ENCODE results near the gene LNPEP. TPM values are rescaled to one million over a fixed set of nuclear protein-coding genes. Genes with fewer than 3 reads are reported as not detected.
A peak's percentile ranks its signal among the peaks of the same experiment; 100 is the strongest.

Gene LNPEP
- total RNA-seq, 1 donor from 2014 or later: 36.3 TPM

DNA sequence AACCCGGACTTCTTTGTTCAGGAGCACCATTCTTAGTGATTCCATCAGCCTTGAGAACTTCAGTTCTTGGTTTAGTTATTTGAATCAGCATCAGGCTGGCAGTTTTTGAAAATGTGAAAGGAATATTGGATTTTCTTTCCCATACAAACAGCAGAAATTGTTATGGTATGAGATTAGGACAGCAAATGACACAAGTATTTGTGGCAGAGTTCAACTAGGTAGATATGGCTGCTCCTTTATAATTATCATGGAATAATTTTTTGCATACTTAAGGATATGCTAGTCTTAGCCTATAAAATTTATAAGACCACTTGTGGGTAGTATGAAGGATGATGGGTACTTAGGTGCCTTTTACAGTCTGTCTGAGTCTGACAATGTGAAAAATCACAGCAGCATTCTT, 34.0 kb upstream of the LNPEP start:
- Histone ChIP-seq H3K4me1 (ENCODE audit: insufficient read depth, low read length) (no peaks in the 10 kb centered on the region), H3K36me3 (ENCODE audit: insufficient read depth, low read length) (peaks cover 3% of the 10 kb centered on the region), H2AFZ (ENCODE audit: low read depth, low read length) (no peak overlapping the region), H3K4me3 (ENCODE audit: insufficient read depth, low read depth, low read length) (no peak overlapping the region), H3K27me3 (ENCODE audit: insufficient read depth, low read length) (no peaks in the 10 kb centered on the region), H3K4me2 (ENCODE audit: low read length) (no peak overlapping the region), H3K79me2 (ENCODE audit: insufficient read depth, low read length) (no peaks in the 10 kb centered on the region), H3K9me3 (ENCODE audit: insufficient read depth, low read depth, low read length) (no peaks in the 10 kb centered on the region), H4K20me1 (ENCODE audit: insufficient read depth, low read length) (no peaks in the 10 kb centered on the region), H3K27ac (ENCODE audit: low read depth, low read length) (no peak overlapping the region), H3K9ac (ENCODE audit: low read length) (no peak overlapping the region)
- Mint-ChIP-seq H3K4me1 (ENCODE audit: low read depth, unreplicated experiment) (peaks cover 2% of the 10 kb centered on the region), H3K4me3 (ENCODE audit: unreplicated experiment) (no peak overlapping the region), H3K9me3 (ENCODE audit: unreplicated experiment) (no peaks in the 10 kb centered on the region), H3K36me3 (ENCODE audit: low read depth, unreplicated experiment) (peaks cover 6% of the 10 kb centered on the region), H3K27me3 (ENCODE audit: low read depth, unreplicated experiment) (no peaks in the 10 kb centered on the region), H3K27ac (ENCODE audit: unreplicated experiment) (no peak overlapping the region)
- no peak for DNase-seq (ENCODE audit: low read depth)
- FAIRE-seq: peak; percentile 5
- no peak for TF ChIP-seq EZH2 (IDR thresholded peaks at IDR 0.05; ENCODE audit: insufficient read depth, low read length)
- TF ChIP-seq, protein P1, sequence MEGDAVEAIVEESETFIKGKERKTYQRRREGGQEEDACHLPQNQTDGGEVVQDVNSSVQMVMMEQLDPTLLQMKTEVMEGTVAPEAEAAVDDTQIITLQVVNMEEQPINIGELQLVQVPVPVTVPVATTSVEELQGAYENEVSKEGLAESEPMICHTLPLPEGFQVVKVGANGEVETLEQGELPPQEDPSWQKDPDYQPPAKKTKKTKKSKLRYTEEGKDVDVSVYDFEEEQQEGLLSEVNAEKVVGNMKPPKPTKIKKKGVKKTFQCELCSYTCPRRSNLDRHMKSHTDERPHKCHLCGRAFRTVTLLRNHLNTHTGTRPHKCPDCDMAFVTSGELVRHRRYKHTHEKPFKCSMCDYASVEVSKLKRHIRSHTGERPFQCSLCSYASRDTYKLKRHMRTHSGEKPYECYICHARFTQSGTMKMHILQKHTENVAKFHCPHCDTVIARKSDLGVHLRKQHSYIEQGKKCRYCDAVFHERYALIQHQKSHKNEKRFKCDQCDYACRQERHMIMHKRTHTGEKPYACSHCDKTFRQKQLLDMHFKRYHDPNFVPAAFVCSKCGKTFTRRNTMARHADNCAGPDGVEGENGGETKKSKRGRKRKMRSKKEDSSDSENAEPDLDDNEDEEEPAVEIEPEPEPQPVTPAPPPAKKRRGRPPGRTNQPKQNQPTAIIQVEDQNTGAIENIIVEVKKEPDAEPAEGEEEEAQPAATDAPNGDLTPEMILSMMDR (IDR thresholded peaks at IDR 0.05; ENCODE audit: insufficient read depth, low read depth, low read length): no peak

DNA sequence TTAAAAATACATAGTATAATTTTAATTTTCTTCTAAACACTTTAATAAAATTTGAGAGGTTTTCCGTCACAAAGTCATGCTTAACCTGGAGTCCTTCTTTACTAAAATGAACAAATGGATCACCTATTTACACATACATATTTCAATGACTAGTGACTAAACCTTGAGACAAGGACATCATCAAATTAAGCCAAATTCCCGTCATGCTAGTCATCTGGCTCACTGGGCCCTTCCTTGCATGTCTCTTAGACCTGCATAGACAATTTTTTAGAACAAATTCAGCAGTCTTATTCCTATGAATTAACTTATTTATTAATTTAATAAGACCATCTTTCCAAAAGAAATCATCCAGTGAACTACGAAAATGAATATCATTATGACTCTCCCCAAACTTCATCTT, 33.0 kb upstream of the LNPEP start:
- Histone ChIP-seq H3K36me3 (ENCODE audit: insufficient read depth, low read length) (peaks cover 3% of the 10 kb centered on the region), H2AFZ (ENCODE audit: low read depth, low read length) (no peak overlapping the region), H3K9me3 (ENCODE audit: insufficient read depth, low read depth, low read length) (no peaks in the 10 kb centered on the region), H3K27me3 (ENCODE audit: insufficient read depth, low read length) (no peaks in the 10 kb centered on the region), H3K27ac (ENCODE audit: low read depth, low read length) (no peak overlapping the region), H3K79me2 (ENCODE audit: insufficient read depth, low read length) (no peaks in the 10 kb centered on the region), H3K4me1 (ENCODE audit: insufficient read depth, low read length) (no peaks in the 10 kb centered on the region), H4K20me1 (ENCODE audit: insufficient read depth, low read length) (no peaks in the 10 kb centered on the region), H3K9ac (ENCODE audit: low read length) (no peak overlapping the region), H3K4me2 (ENCODE audit: low read length) (no peak overlapping the region), H3K4me3 (ENCODE audit: insufficient read depth, low read depth, low read length) (no peak overlapping the region)
- H3K4me1 Mint-ChIP-seq (ENCODE audit: low read depth, unreplicated experiment): peaks cover 2% of the 10 kb centered on the region
- DNase-seq (ENCODE audit: low read depth) (no peak), FAIRE-seq (no peak)
- H3K9me3 Mint-ChIP-seq (ENCODE audit: unreplicated experiment): no peaks in the 10 kb centered on the region
- peaks cover 6% of the 10 kb centered on the region for H3K36me3 Mint-ChIP-seq (ENCODE audit: low read depth, unreplicated experiment)
- no peak overlapping the region for H3K4me3 Mint-ChIP-seq (ENCODE audit: unreplicated experiment)
- no peaks in the 10 kb centered on the region for H3K27me3 Mint-ChIP-seq (ENCODE audit: low read depth, unreplicated experiment)
- no peak overlapping the region for H3K27ac Mint-ChIP-seq (ENCODE audit: unreplicated experiment)
- TF ChIP-seq, protein P1 (IDR thresholded peaks at IDR 0.05; ENCODE audit: insufficient read depth, low read depth, low read length): no peak
- no peak for TF ChIP-seq EZH2 (IDR thresholded peaks at IDR 0.05; ENCODE audit: insufficient read depth, low read length)

DNA sequence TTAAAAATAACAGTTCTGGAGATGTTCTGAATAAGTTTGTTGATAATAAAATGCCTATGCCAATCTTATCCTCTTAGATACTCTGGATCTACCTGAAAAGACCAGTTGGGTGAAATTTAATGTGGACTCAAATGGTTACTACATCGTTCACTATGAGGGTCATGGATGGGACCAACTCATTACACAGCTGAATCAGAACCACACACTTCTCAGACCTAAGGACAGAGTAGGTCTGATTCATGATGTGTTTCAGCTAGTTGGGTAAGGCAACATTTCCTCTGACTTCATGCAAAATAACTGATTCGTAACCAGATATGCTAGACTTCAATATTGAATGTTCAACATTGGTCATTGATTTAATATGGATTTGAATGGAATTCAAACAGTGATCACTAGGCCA, 32.6 kb upstream of the LNPEP start:
- H3K9me3 Mint-ChIP-seq (ENCODE audit: unreplicated experiment): no peaks in the 10 kb centered on the region
- no peak overlapping the region for H2AFZ ChIP-seq (ENCODE audit: low read depth, low read length)
- peaks cover 3% of the 10 kb centered on the region for H3K36me3 ChIP-seq (ENCODE audit: insufficient read depth, low read length)
- no peak for FAIRE-seq
- no peak overlapping the region for H3K4me3 Mint-ChIP-seq (ENCODE audit: unreplicated experiment)
- H3K9ac ChIP-seq (ENCODE audit: low read length): no peak overlapping the region
- peaks cover 2% of the 10 kb centered on the region for H3K4me1 Mint-ChIP-seq (ENCODE audit: low read depth, unreplicated experiment)
- no peak for DNase-seq (ENCODE audit: low read depth)
- no peaks in the 10 kb centered on the region for H3K4me1 ChIP-seq (ENCODE audit: insufficient read depth, low read length)
- H3K4me2 ChIP-seq (ENCODE audit: low read length): no peak overlapping the region
- H3K36me3 Mint-ChIP-seq (ENCODE audit: low read depth, unreplicated experiment): peaks cover 6% of the 10 kb centered on the region
- no peaks in the 10 kb centered on the region for H4K20me1 ChIP-seq (ENCODE audit: insufficient read depth, low read length)
- no peak overlapping the region for H3K27ac ChIP-seq (ENCODE audit: low read depth, low read length)
- no peaks in the 10 kb centered on the region for H3K9me3 ChIP-seq (ENCODE audit: insufficient read depth, low read depth, low read length)
- no peaks in the 10 kb centered on the region for H3K27me3 ChIP-seq (ENCODE audit: insufficient read depth, low read length)
- H3K27ac Mint-ChIP-seq (ENCODE audit: unreplicated experiment): no peak overlapping the region
- no peak overlapping the region for H3K4me3 ChIP-seq (ENCODE audit: insufficient read depth, low read depth, low read length)
- H3K79me2 ChIP-seq (ENCODE audit: insufficient read depth, low read length): no peaks in the 10 kb centered on the region
- TF ChIP-seq, protein P1 (IDR thresholded peaks at IDR 0.05; ENCODE audit: insufficient read depth, low read depth, low read length): no peak
- no peaks in the 10 kb centered on the region for H3K27me3 Mint-ChIP-seq (ENCODE audit: low read depth, unreplicated experiment)

All from astrocyte (in vitro differentiated cells and primary cell).